T-helper 2 cell treated with Interferon-gamma antibody and Interleukin-4, amounts not matched to agents 5 μg/mL and 100 μg/mL, for 36 hours (primary cell): ENCODE measurements around the gene STC2.

Source experiments
- DNase-seq: peaks from one replicate; pipeline ENCODE4 v3.0.0; 2021; ENCODE audit warnings: low spot score
- H3K27ac Mint-ChIP-seq: one replicate; pipeline ENCODE4 v1.8.0; 2021; ENCODE audit warnings: mild to moderate bottlenecking, mixed read lengths
- H3K27me3 Mint-ChIP-seq: one replicate; pipeline ENCODE4 v1.8.0; 2021; ENCODE audit warnings: low read depth, mixed read lengths
- H3K36me3 Mint-ChIP-seq: one replicate; pipeline ENCODE4 v1.8.0; 2021; ENCODE audit warnings: low read depth, mixed read lengths
- H3K4me1 Mint-ChIP-seq: one replicate; pipeline ENCODE4 v1.8.0; 2021; ENCODE audit warnings: low read depth, mixed read lengths
- H3K4me3 Mint-ChIP-seq: one replicate; pipeline ENCODE4 v1.8.0; 2022; ENCODE audit warnings: mild to moderate bottlenecking, moderate library complexity, mixed read lengths
- H3K9me3 Mint-ChIP-seq: one replicate; pipeline ENCODE4 v1.8.0; 2021; ENCODE audit warnings: mixed read lengths

Gene STC2

DNA sequence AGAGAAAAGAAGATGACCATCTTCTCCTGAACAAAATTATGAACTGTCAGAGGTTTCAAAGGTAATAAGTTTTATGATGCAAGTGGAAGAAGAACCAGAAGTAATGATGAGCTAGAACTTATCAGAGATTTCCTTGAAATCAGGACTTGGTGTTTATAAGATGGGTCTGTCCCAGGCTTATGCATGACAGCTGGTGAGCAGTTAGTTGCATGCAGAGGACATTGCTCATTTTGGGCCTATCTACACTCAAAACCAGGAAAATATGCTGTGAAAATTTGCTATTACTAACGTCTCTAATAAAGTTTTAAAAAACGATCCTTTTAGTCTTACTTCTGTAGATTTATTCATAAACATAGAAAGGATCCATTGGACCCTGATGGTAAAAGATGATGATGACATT is 6.6 kb upstream of the STC2 start:
- H3K27ac Mint-ChIP-seq, result no peak overlapping the region
- no peaks in the 10 kb centered on the region for H3K9me3 Mint-ChIP-seq
- H3K4me1 Mint-ChIP-seq, result peaks cover 22% of the 10 kb centered on the region
- H3K4me3 Mint-ChIP-seq, result no peak overlapping the region
- no peak for DNase-seq
- no peaks in the 10 kb centered on the region for H3K36me3 Mint-ChIP-seq
- peaks cover 3% of the 10 kb centered on the region for H3K27me3 Mint-ChIP-seq

DNA sequence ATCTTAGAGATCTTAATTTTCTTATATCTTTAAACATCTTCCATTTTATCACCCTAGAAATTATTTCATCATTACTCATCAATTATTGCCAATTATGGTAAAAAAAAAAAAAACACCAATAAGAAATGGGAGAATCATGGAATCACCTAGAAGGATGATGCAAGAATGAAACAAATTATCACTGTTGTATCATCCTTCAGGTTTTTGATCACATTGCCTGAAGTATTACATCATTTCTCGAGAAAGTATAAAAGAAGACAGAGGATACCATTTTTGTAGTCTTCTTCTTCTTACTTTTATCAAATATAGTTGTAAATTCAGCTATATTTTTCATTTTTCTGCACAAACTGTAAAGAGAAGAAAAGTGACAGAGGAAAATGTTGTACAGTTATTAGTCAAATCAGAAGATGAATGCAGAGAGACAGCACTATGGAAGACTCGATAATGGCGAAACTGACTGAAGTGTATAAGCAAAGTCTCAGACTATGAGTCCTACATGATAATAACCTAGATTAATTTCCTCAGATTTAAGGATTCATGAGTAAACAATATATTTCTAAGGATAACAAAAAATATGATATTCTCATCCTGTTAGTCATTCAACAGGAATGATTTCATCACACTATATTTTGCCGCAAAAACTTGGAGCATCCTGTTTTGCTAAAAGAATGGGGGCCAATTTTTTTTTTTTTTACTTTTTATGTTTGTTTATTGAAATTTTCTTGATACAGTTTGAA is 5.9 kb upstream of the STC2 start:
- peaks cover 3% of the 10 kb centered on the region for H3K27me3 Mint-ChIP-seq
- H3K4me3 Mint-ChIP-seq, result no peak overlapping the region
- no peak overlapping the region for H3K27ac Mint-ChIP-seq
- no peak for DNase-seq
- H3K36me3 Mint-ChIP-seq, result no peaks in the 10 kb centered on the region
- H3K9me3 Mint-ChIP-seq, result no peaks in the 10 kb centered on the region
- H3K4me1 Mint-ChIP-seq, result peaks cover 25% of the 10 kb centered on the region

DNA sequence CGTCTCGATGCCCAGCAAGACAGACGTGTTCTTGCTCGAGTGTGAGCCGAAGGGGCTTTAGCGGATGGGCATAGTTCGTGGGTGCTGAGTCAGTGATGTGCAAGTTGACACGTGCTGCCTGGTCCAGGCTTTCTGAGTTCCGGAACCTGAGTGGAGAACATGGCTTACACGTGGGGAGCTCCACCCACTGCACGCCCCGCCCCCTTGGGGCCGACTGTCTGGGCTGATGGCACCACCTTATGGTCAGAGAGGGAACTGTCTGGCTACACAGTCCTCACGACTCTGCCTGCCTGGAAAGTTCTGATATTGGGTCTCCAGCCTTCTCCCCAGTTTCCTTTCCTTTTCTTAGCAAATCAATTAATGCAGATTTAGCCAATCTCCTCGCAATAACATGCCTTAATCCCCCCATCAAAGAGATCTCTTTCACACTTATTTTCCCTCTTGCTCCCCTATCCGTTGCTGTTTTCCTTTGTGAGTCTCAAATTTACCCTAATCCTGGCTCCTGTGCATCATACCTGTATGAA is 3.8 kb upstream of the STC2 start:
- H3K27me3 Mint-ChIP-seq, result peaks cover 3% of the 10 kb centered on the region
- peak; percentile 87 for DNase-seq
- H3K27ac Mint-ChIP-seq, result no peak overlapping the region
- peak overlapping the region; percentile 8 for H3K4me3 Mint-ChIP-seq
- no peaks in the 10 kb centered on the region for H3K9me3 Mint-ChIP-seq
- peaks cover 29% of the 10 kb centered on the region for H3K4me1 Mint-ChIP-seq
- no peaks in the 10 kb centered on the region for H3K36me3 Mint-ChIP-seq

DNA sequence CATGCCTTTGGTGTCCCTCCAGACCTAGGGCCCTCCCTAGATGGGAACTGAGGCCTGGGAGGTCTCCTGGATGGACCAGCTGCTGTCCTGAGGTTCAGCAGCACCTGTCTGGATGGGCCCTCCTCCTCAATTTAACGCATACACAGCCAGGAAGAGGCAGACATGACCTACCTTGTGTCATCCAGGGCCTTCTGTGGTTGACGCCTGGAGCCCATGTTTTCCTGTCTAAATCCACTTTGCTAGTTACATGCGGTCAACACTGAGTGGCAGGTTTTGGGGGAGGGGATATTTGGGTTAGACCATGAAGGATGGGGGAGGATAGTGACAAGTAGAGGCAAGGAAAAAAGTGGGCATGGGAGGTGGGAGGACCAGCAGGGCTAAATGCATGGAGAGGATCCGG is 3.1 kb upstream of the STC2 start:
- DNase-seq, result no peak
- no peaks in the 10 kb centered on the region for H3K9me3 Mint-ChIP-seq
- peaks cover 3% of the 10 kb centered on the region for H3K27me3 Mint-ChIP-seq
- peaks cover 4% of the 10 kb centered on the region for H3K36me3 Mint-ChIP-seq
- H3K27ac Mint-ChIP-seq, result peak overlapping the region; percentile 14
- peak overlapping the region; percentile 8 for H3K4me3 Mint-ChIP-seq
- H3K4me1 Mint-ChIP-seq, result peaks cover 34% of the 10 kb centered on the region

DNA sequence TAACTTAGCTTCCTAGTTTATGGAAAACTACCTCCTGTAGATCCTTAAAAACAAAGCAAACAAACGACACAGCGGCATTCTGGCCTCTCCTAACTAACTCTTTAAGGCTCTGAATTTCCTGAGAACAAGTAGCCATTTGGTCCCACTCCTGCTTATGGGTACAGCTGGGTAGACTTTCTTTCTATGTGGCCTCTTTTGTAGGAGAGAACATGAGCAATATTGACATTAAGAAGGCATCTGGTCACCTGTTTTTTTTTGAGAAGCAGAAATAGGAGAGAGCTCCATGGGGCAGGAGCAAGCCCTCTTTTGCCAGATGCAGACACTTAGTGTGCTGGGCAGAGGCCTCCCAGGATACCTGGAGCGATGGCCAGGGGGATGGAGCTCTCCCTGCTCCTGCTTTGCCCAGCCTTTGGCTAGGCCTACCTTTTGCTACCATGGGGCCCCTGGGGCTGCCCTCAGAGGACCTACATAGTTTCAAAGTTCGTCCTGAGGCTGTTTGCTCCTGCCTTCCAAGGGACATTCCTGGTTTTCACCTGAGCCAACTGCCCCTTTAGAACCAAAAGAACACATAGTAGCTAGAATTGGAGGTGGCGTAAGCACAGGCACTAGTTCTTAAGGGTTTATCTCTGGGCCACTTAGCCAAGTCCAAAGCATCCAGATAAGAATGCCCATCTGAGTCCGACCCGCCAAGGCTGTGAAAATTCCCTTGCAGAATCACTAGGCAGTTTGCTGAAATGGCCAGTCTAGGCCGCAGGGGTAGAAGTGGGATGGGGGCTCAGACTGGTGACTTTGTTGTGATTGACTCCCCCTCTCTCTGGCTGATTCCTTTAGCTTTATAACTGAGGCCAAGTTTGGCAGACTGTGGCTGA is 2.4 kb upstream of the STC2 start:
- Mint-ChIP-seq H3K27ac (peak overlapping the region; percentile 49), H3K27me3 (peaks cover 5% of the 10 kb centered on the region), H3K9me3 (no peaks in the 10 kb centered on the region), H3K4me3 (peak overlapping the region; percentile 66), H3K4me1 (peaks cover 40% of the 10 kb centered on the region), H3K36me3 (peaks cover 7% of the 10 kb centered on the region)
- no peak for DNase-seq

DNA sequence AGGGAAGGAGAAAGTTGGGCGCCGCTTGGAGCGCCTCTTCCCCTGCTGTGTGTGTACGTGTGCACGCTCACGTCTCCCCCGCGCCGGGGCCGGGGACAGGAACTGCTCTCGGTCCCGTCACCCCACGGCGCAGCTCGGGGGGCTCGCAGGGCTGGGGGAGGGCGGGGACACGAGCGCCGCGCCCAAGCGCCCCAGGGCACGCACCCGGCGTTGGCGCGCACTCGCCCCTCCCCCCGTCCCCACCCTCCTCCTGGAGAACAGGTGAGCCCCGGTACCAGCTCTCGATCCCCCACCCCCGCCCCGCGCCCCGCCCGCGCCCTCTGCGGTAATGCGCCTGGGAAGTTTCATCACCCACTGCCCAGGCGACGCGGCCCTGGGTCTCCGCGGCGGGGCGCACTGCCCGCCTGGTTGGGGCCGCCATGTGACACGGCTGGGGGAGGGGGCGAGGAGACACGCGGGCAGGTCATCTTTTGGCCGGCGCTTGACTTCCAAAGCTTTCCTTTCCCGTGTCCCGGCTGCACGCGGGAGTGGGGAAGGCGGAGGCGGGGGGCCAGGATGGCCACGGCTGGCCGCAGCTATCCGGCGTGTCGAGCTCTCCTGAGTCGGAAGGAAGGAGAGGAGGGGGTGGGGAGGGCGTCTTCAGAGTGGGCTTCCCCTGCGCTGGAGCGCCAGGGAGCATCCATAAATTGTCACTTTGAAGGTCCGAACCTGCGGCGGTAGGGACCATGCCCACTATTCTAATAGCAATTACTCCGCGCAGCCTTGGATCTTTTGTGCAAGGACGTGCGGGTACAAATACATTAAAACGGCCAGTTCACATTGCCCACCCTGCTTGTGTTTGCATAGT is 1.5 kb upstream of the STC2 start:
- H3K4me3 Mint-ChIP-seq, result peak overlapping the region; percentile 98
- H3K36me3 Mint-ChIP-seq, result peaks cover 15% of the 10 kb centered on the region
- no peaks in the 10 kb centered on the region for H3K9me3 Mint-ChIP-seq
- peaks cover 48% of the 10 kb centered on the region for H3K4me1 Mint-ChIP-seq
- DNase-seq, result peak; percentile 52
- peaks cover 5% of the 10 kb centered on the region for H3K27me3 Mint-ChIP-seq
- H3K27ac Mint-ChIP-seq, result peak overlapping the region; percentile 88

DNA sequence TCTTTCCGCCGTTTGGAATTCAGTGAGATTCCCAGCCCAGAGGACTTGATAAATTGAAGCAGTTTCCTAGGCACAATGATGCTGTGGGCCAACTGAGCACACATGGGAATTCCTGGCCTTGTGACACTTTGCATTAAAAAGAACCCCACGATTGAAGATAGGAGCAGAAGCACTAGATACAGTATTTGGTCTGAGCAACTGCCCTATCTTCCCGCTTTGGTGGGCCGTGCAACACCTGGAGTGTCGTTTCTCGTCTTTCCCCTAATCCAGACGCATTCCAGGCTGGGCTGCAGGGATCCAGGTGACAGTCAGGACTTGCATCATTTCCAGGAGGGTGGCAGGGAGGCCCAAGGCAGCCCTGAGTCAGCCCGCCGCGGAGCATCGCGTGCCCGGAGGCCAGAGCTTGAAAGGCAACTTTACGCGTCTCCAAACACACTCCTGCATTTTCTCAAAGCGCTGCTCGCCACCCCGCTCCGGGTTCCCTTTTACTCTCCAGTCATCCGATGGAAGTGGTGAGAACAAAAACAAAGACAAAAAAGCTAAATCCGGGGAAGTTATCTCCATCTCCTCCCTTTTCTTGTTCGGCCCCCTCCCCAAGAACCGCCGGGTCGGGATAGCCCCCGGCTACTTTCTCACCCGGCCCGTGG is 753 bp upstream of the STC2 start:
- no peaks in the 10 kb centered on the region for H3K9me3 Mint-ChIP-seq
- peaks cover 56% of the 10 kb centered on the region for H3K4me1 Mint-ChIP-seq
- peaks cover 5% of the 10 kb centered on the region for H3K27me3 Mint-ChIP-seq
- H3K4me3 Mint-ChIP-seq, result peak overlapping the region; percentile 98
- peak; percentile 29 for DNase-seq
- peak overlapping the region; percentile 88 for H3K27ac Mint-ChIP-seq
- peaks cover 18% of the 10 kb centered on the region for H3K36me3 Mint-ChIP-seq

DNA sequence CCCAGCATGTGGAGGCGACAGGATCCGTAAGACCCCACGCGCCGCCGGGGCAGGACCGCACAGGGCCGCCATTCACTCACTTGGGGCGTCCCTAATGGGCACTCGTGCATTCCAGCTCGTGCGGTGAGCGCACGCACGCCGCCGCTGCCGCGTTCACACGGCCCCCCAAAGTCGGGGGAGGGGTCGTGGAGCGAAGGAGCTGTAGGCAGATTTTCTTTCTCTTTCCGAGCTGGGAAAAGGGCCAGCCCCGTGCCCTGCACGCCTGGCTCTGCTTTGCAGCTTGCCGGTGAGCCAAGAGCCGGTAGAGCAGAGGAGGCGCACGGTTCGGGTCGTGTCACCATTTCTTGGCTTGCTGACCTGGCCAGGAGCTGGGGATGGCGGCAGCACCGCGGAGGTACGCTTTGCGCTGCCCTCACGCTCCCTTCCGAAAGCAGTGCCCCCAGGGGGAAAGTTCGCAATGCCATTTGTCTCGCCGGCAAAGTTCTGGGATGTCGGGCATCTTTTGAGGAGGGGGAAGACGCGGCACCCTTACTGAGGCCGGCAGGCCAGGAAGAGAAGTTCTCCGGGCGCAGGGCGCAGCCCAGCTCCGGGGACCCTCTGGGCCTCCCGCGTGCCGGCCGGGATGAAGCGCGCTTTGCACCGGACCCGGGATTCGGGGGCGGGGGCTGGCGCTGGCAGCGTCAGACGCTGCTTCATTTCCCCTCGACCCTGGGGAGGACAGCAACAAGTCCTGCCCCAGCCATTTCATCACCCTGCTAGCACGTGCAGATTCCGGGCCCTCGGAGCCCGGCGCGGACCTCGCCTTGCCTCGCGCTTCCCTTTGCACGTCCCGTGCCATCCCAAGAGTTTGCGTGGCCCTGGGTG is 898 bp downstream of the STC2 start:
- DNase-seq, result no peak
- Mint-ChIP-seq H3K27ac (peak overlapping the region; percentile 84), H3K4me1 (peaks cover 55% of the 10 kb centered on the region), H3K36me3 (peaks cover 25% of the 10 kb centered on the region), H3K9me3 (no peaks in the 10 kb centered on the region), H3K27me3 (peaks cover 5% of the 10 kb centered on the region), H3K4me3 (peak overlapping the region; percentile 98)

DNA sequence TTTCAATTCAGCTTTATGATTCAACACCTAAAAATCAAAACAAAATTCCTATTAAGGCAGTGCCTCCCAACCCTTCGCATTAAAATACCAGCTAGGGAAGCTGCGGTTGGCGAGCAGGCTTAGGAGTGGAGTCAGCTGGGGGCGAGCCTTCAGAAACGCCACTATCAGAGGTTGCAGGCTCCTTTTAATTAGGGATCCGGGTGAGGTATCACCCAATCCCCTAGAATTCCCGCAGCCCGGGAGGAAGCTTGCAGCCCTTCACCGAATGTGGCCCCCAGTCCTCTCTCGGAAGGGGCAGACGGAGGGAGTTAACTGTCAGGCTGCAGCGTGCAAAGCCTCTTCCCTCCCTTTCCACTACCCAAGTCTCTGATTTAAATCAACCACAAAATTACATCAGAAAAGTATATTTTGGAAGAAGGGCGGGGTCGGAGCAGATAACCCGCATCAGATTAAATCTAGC is 1.7 kb downstream of the STC2 start:
- H3K9me3 Mint-ChIP-seq, result no peaks in the 10 kb centered on the region
- peaks cover 47% of the 10 kb centered on the region for H3K4me1 Mint-ChIP-seq
- peak overlapping the region; percentile 80 for H3K27ac Mint-ChIP-seq
- peaks cover 2% of the 10 kb centered on the region for H3K27me3 Mint-ChIP-seq
- H3K36me3 Mint-ChIP-seq, result peaks cover 27% of the 10 kb centered on the region
- peak overlapping the region; percentile 98 for H3K4me3 Mint-ChIP-seq
- DNase-seq, result no peak

DNA sequence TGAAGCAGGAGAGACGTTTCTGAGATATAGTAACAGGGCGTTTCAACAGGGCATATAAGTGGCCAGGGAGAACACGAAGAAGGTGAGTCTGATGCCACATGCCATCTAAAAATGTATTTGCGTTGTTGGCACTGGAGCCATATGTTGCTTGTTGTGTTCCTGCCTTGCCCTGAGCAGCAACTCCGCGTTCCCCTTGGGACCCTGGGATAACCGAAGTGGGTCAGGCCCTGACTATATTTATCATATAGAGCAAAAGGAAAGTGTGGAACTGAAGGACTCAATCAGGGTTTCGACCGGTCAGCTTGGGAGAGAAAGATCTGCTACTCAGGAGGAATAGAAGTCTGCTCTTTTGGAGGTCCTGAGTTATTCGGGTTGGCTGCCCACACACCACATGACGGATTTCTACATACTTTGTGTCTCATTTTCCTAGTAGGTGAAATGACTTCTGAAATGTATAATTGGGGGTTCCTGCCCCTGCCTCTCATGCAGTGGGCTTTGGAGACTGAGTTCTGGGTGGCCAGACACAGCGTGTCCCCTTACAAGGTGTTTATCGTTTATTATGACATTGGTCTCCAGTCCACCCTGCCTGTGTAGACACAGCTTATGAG is 3.0 kb downstream of the STC2 start:
- H3K4me1 Mint-ChIP-seq, result peaks cover 38% of the 10 kb centered on the region
- H3K4me3 Mint-ChIP-seq, result peak overlapping the region; percentile 98
- peaks cover 2% of the 10 kb centered on the region for H3K27me3 Mint-ChIP-seq
- H3K27ac Mint-ChIP-seq, result no peak overlapping the region
- DNase-seq, result no peak
- no peaks in the 10 kb centered on the region for H3K9me3 Mint-ChIP-seq
- peaks cover 37% of the 10 kb centered on the region for H3K36me3 Mint-ChIP-seq

DNA sequence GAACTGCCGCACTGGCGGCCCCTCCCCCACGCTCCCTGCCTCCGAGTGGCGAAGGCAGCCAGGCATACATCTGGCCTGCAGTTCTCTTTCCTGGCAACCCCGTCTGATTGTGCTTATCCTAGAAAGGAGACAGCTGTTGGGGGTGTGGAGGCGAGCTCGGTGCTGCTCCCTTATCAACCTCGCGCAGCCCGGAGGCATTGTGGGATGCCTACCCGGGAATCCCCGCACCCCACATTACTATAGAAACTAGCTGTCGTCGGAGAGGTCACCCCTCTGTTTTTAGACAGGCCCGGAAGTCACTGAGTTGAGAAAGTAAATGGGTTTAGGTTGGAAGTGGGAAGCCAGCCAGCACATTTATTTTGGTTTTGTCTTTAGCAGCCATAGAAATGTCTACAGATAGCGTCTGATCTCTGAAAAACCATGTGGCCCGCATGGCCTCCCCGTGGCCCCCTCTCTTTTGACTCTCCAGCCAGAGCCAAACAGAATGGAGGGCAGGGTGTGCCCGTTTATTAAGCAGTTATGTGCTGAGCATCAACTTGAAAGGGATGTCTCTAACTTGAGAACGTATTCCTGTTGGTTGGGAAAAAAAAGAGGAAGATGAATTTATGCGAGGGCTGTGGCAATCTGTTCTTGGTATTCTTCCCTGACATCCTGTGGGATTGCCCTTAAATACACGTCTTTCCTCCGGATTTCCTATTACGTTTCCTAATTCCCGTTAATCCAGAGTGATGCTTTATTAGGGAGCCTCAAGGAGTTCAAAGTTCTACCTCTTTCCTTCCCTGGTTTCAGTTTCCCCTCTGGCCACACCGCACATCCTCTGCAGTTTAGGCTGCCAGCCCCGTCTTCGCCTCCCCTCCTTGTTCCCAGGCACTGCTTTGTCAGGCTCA is 3.9 kb downstream of the STC2 start:
- Mint-ChIP-seq H3K9me3 (no peaks in the 10 kb centered on the region), H3K27ac (peak overlapping the region; percentile 6), H3K4me1 (peaks cover 36% of the 10 kb centered on the region), H3K36me3 (peaks cover 41% of the 10 kb centered on the region), H3K4me3 (peak overlapping the region; percentile 98), H3K27me3 (peaks cover 2% of the 10 kb centered on the region)
- DNase-seq, result no peak
